Measurements from ENCODE around the gene WNT3. TPM values are rescaled to one million over a fixed set of nuclear protein-coding genes. Genes with fewer than 3 reads are reported as not detected.

Gene WNT3
- total RNA-seq, 2 experiments from 2014 or later, result not detected

DNA sequence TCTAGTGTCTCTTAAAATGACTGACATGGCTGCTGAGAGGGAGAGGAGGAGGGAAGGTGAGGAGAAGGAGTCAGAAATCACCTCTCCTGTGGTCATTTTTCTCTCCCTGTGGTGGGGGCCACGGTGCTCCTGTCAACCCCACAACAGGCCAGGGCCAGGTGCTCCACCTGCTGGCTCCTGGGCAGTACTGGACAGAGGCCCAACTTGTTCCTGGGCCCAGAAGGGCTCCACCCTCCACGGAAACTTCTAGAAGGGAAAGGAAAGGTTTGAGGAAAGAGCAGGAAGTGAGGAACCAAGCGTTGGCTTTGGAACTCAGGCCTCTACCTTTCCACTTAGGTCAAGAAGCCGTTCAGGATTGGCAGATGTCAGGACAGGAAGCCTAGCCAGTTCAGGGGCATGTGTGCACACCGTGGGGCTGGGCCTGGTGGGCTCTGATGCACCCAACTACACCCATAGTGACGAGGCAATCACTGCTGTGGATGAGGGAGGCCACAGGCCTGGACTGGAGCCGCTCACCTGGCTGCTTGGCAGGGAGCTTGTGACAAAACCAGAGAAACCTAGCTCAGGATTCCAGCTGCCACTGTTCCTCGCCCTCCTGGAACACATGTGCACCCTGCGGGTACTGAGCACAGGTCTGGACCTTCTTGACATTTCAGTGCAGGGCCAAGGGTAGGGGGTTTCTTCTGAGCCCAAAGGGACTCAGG is 36.1 kb downstream of the WNT3 start:
- POLR2A ChIA-PET, result no interaction called here
- DNase-seq (no peak), ATAC-seq (ENCODE audit: low read depth) (peak; percentile 54)
- H3K4me1 Mint-ChIP-seq, result no peaks in the 10 kb centered on the region
- H3K4me3 Mint-ChIP-seq, result no peak overlapping the region
- peaks cover 4% of the 10 kb centered on the region for H3K27me3 Mint-ChIP-seq
- H3K36me3 Mint-ChIP-seq, result no peaks in the 10 kb centered on the region
- H3K27ac Mint-ChIP-seq, result no peak overlapping the region
- H3K9me3 Mint-ChIP-seq, result no peaks in the 10 kb centered on the region

DNA sequence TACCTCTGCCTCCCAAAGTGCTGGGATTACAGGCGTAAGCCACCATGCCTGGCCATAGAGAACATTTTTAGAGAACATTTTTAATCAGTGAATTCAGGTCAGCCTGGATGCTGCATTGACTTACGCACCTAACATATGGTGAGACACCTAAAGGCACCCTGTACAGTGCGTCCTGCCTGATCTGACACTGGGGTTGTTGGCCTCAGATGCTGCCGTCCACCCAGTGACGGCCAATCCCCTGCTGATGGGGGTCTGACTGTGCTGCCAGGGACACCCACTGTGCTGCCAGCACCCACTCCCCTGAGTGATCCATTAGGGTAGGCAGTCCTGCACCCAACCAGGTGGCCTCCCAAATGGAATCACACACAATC is 38.5 kb downstream of the WNT3 start:
- Mint-ChIP-seq H3K36me3 (no peaks in the 10 kb centered on the region), H3K4me1 (no peaks in the 10 kb centered on the region), H3K4me3 (no peak overlapping the region), H3K9me3 (no peaks in the 10 kb centered on the region), H3K27me3 (peaks cover 10% of the 10 kb centered on the region), H3K27ac (no peak overlapping the region)
- DNase-seq, result no peak
- POLR2A ChIA-PET, result no interaction called here
- no peak for ATAC-seq (ENCODE audit: low read depth)

GRCh38 chr17:46777943-46778915 is 40.3 kb downstream of the WNT3 start:
- DNase-seq (no peak), ATAC-seq (ENCODE audit: low read depth) (no peak)
- Mint-ChIP-seq H3K4me3 (no peak overlapping the region), H3K4me1 (peaks cover 4% of the 10 kb centered on the region), H3K9me3 (no peaks in the 10 kb centered on the region), H3K36me3 (no peaks in the 10 kb centered on the region), H3K27ac (no peak overlapping the region), H3K27me3 (peaks cover 13% of the 10 kb centered on the region)
- POLR2A ChIA-PET, result no interaction called here

GRCh38 chr17:46776298-46777005 is 42.0 kb downstream of the WNT3 start:
- H3K9me3 Mint-ChIP-seq, result no peaks in the 10 kb centered on the region
- ATAC-seq (ENCODE audit: low read depth), result no peak
- H3K27me3 Mint-ChIP-seq, result peaks cover 25% of the 10 kb centered on the region
- no peak overlapping the region for H3K4me3 Mint-ChIP-seq
- H3K4me1 Mint-ChIP-seq, result peaks cover 10% of the 10 kb centered on the region
- POLR2A ChIA-PET, result no interaction called here
- no peak overlapping the region for H3K27ac Mint-ChIP-seq
- no peaks in the 10 kb centered on the region for H3K36me3 Mint-ChIP-seq
- no peak for DNase-seq

- no peak overlapping the region for H3K27ac Mint-ChIP-seq
- H3K4me1 Mint-ChIP-seq, result peaks cover 16% of the 10 kb centered on the region
- no peak overlapping the region for H3K4me3 Mint-ChIP-seq
- DNase-seq, result peak; percentile 18
- peaks cover 36% of the 10 kb centered on the region for H3K27me3 Mint-ChIP-seq
- ATAC-seq (ENCODE audit: low read depth), result no peak
- no peaks in the 10 kb centered on the region for H3K9me3 Mint-ChIP-seq
- POLR2A ChIA-PET, result no interaction called here
- no peaks in the 10 kb centered on the region for H3K36me3 Mint-ChIP-seq
Measured at GRCh38 chr17:46774108-46774737, 44.3 kb downstream of the WNT3 start.

DNA sequence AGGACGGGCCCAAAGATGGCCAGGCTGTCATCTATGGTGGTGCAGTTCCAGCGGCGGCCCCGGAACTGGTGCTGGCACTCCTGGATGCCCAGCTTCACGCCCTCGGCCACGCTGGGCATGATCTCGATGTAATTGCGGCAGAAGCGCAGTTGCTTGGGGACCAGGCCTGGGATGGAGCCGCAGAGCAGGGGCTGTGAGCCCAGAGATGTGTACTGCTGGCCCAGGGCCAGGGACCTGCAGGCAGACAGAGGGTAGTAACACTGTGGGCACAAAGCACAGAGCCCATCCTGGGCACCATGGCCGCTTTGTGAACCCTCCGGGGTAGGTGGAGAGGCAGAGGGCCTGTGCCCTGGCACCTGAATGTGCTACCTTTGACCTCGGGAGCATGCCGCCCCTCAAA is 44.8 kb downstream of the WNT3 start:
- H3K27me3 Mint-ChIP-seq, result peaks cover 40% of the 10 kb centered on the region
- no peaks in the 10 kb centered on the region for H3K36me3 Mint-ChIP-seq
- POLR2A ChIA-PET, result no interaction called here
- no peak overlapping the region for H3K27ac Mint-ChIP-seq
- DNase-seq (peak; percentile 26), ATAC-seq (ENCODE audit: low read depth) (no peak)
- no peak overlapping the region for H3K4me3 Mint-ChIP-seq
- peaks cover 16% of the 10 kb centered on the region for H3K4me1 Mint-ChIP-seq
- no peaks in the 10 kb centered on the region for H3K9me3 Mint-ChIP-seq

- Mint-ChIP-seq H3K27me3 (peaks cover 42% of the 10 kb centered on the region), H3K4me1 (peaks cover 16% of the 10 kb centered on the region), H3K9me3 (no peaks in the 10 kb centered on the region), H3K27ac (no peak overlapping the region), H3K4me3 (no peak overlapping the region), H3K36me3 (no peaks in the 10 kb centered on the region)
- POLR2A ChIA-PET, result no interaction called here
- peak; percentile 39 for DNase-seq
- ATAC-seq (ENCODE audit: low read depth), result no peak
Measured at GRCh38 chr17:46773221-46773605, 45.3 kb downstream of the WNT3 start.

- H3K4me1 Mint-ChIP-seq, result peaks cover 16% of the 10 kb centered on the region
- no peaks in the 10 kb centered on the region for H3K36me3 Mint-ChIP-seq
- POLR2A ChIA-PET, result no interaction called here
- peak overlapping the region; percentile 74 for H3K4me3 Mint-ChIP-seq
- ATAC-seq (ENCODE audit: low read depth), result no peak
- no peak overlapping the region for H3K27ac Mint-ChIP-seq
- H3K9me3 Mint-ChIP-seq, result no peaks in the 10 kb centered on the region
- H3K27me3 Mint-ChIP-seq, result peaks cover 39% of the 10 kb centered on the region
- DNase-seq, result peak; percentile 33
Measured at GRCh38 chr17:46772475-46773220, 45.8 kb downstream of the WNT3 start.

- Mint-ChIP-seq H3K9me3 (no peaks in the 10 kb centered on the region), H3K27ac (no peak overlapping the region), H3K4me3 (peak overlapping the region; percentile 74), H3K4me1 (peaks cover 16% of the 10 kb centered on the region), H3K27me3 (peaks cover 39% of the 10 kb centered on the region), H3K36me3 (no peaks in the 10 kb centered on the region)
- POLR2A ChIA-PET, result no interaction called here
- peak; percentile 11 for ATAC-seq (ENCODE audit: low read depth)
- DNase-seq, result peak; percentile 51
Measured at GRCh38 chr17:46771561-46772474, 46.7 kb downstream of the WNT3 start.

- peak; percentile 54 for DNase-seq
- peak; percentile 46 for ATAC-seq (ENCODE audit: low read depth)
- Mint-ChIP-seq H3K4me1 (peaks cover 16% of the 10 kb centered on the region), H3K9me3 (no peaks in the 10 kb centered on the region), H3K36me3 (no peaks in the 10 kb centered on the region), H3K4me3 (peak overlapping the region; percentile 37), H3K27me3 (peaks cover 38% of the 10 kb centered on the region), H3K27ac (no peak overlapping the region)
- POLR2A ChIA-PET, result no interaction called here
Measured at GRCh38 chr17:46770818-46771560, 47.5 kb downstream of the WNT3 start.

- Mint-ChIP-seq H3K27me3 (peaks cover 38% of the 10 kb centered on the region), H3K27ac (no peak overlapping the region), H3K4me1 (peaks cover 16% of the 10 kb centered on the region), H3K9me3 (no peaks in the 10 kb centered on the region), H3K36me3 (no peaks in the 10 kb centered on the region), H3K4me3 (no peak overlapping the region)
- POLR2A ChIA-PET, result no interaction called here
- DNase-seq (no peak), ATAC-seq (ENCODE audit: low read depth) (no peak)
Measured at GRCh38 chr17:46770439-46770817, 48.1 kb downstream of the WNT3 start.

Data from activated naive CD8-positive, alpha-beta T cell treated with anti-CD3 and anti-CD28 coated beads, Interleukin-2, amount 10 ng/mL, durations not matched to agents 7 days and 5 days (primary cell).